Measurements from ENCODE around the gene LCE3A. TPM values are rescaled to one million over a fixed set of nuclear protein-coding genes. Genes with fewer than 3 reads are reported as not detected.
"Not testable (repeated sequence)": the region's sequence is repeated elsewhere in the genome, so short reads cannot be mapped to it uniquely, and the experiment has no call there.

The LCE3A gene
- total and polyA plus RNA-seq, 2 experiments from 2014 or later = not detected

- no peak within 1 kb of the TSS for H3K4me3 ChIP-seq
- no peaks in the 10 kb centered on the region for H3K9me3 ChIP-seq (ENCODE audit: low read depth)
These were observed 23.0 kb downstream of the LCE3A start, which contains the start of gene LCE3C for GRCh38 chr1:152599934-152600333. Gene LCE3C, plus strand, starts transcription at chr1:152600234. Its CDS starts 498 bp downstream, at chr1:152600732.

GRCh38 chr1:152596986-152597385, 25.9 kb downstream of the LCE3A start:
- Histone ChIP-seq H3K4me3 (no peak overlapping the region), H3K9me3 (ENCODE audit: low read depth) (no peaks in the 10 kb centered on the region), H3K27ac (no peak overlapping the region), H3K4me1 (ENCODE audit: low read depth) (no peaks in the 10 kb centered on the region), H3K27me3 (no peaks in the 10 kb centered on the region), H3K36me3 (no peaks in the 10 kb centered on the region)
- no peak for DNase-seq (ENCODE audit: low read depth in 1 of 2, low spot score in 1 of 2)
- no peak for TF ChIP-seq CTCF (IDR thresholded peaks at IDR 0.05; ENCODE audit: low read depth, low read length)

More at GRCh38 chr1:152599934-152600333, 23.0 kb downstream of the LCE3A start, which contains the start of gene LCE3C:
- Histone ChIP-seq H3K27me3 (no peaks in the 10 kb centered on the region), H3K36me3 (no peaks in the 10 kb centered on the region), H3K4me1 (ENCODE audit: low read depth) (no peaks in the 10 kb centered on the region), H3K27ac (no peak within 1 kb of the TSS)
- no peak for DNase-seq (ENCODE audit: low read depth in 1 of 2, low spot score in 1 of 2)
- no peak for TF ChIP-seq CTCF (IDR thresholded peaks at IDR 0.05; ENCODE audit: low read depth, low read length)

- no peaks in the 10 kb centered on the region for H3K4me1 ChIP-seq (ENCODE audit: low read depth)
- no peaks in the 10 kb centered on the region for H3K9me3 ChIP-seq (ENCODE audit: low read depth)
- no peak overlapping the region for H3K27ac ChIP-seq
- no peak for TF ChIP-seq CTCF (IDR thresholded peaks at IDR 0.05; ENCODE audit: low read depth, low read length)
- DNase-seq (ENCODE audit: low read depth in 1 of 2, low spot score in 1 of 2) = no peak
- no peak overlapping the region for H3K4me3 ChIP-seq
- no peaks in the 10 kb centered on the region for H3K27me3 ChIP-seq
- H3K36me3 ChIP-seq = no peaks in the 10 kb centered on the region
These were observed 37.3 kb downstream of the LCE3A start for GRCh38 chr1:152585586-152585985.

- Histone ChIP-seq H3K36me3 (no peaks in the 10 kb centered on the region), H3K4me3 (no peak overlapping the region), H3K9me3 (ENCODE audit: low read depth) (no peaks in the 10 kb centered on the region), H3K4me1 (ENCODE audit: low read depth) (no peaks in the 10 kb centered on the region), H3K27me3 (no peaks in the 10 kb centered on the region), H3K27ac (no peak overlapping the region)
- no peak for DNase-seq (ENCODE audit: low read depth in 1 of 2, low spot score in 1 of 2)
- no peak for TF ChIP-seq CTCF (IDR thresholded peaks at IDR 0.05; ENCODE audit: low read depth, low read length)
These were observed 40.3 kb downstream of the LCE3A start for GRCh38 chr1:152582647-152583046.

- TF ChIP-seq CTCF (IDR thresholded peaks at IDR 0.05; ENCODE audit: low read depth, low read length) = no peak
- H3K27ac ChIP-seq = no peak within 1 kb of the TSS
- no peak within 1 kb of the TSS for H3K4me3 ChIP-seq
- H3K4me1 ChIP-seq (ENCODE audit: low read depth) = no peaks in the 10 kb centered on the region
- no peak for DNase-seq (ENCODE audit: low read depth in 1 of 2, low spot score in 1 of 2)
- no peaks in the 10 kb centered on the region for H3K27me3 ChIP-seq
- H3K36me3 ChIP-seq = no peaks in the 10 kb centered on the region
- H3K9me3 ChIP-seq (ENCODE audit: low read depth) = no peaks in the 10 kb centered on the region
These were observed 42.5 kb downstream of the LCE3A start, which contains the start of gene LCE3D for GRCh38 chr1:152580433-152580832. Gene LCE3D, minus strand, starts transcription at chr1:152580516. Its CDS starts 580 bp downstream, at chr1:152579936.

GRCh38 chr1:152579526-152579925, 43.4 kb downstream of the LCE3A start:
- H3K4me3 ChIP-seq; H3K27me3 ChIP-seq; H3K27ac ChIP-seq; H3K4me1 ChIP-seq (ENCODE audit: low read depth); DNase-seq (ENCODE audit: low read depth in 1 of 2, low spot score in 1 of 2); H3K36me3 ChIP-seq; H3K9me3 ChIP-seq (ENCODE audit: low read depth): not testable (repeated sequence)
